Esophagus muscularis mucosa (tissue), 4 donors: Measurements from ENCODE around the gene CD300E. TPM values are rescaled to one million over a fixed set of nuclear protein-coding genes. Genes with fewer than 3 reads are reported as not detected.

Experiments used
- DNase-seq: peaks from one replicate; pipeline ENCODE4 v3.0.0-alpha.2; 2017; ENCODE audit errors: extremely low spot score
- H3K27ac ChIP-seq, 4 donors: fragments of 200-600 bp; sonication (generic); replicated peaks in 1 of 4; 1 replicate in 3 of 4; 2 replicates in 1 of 4; pipeline ENCODE4 v1.5.1; 2016 to 2019; ENCODE audit warnings: mild to moderate bottlenecking in 1 of 4
- H3K27me3 ChIP-seq, 4 donors: fragments of 200-600 bp; sonication (generic); one replicate each; pipeline versions ENCODE4 v1.5.1 to v1.6.0; 2016 to 2019
- H3K36me3 ChIP-seq, 4 donors: fragments of 200-600 bp; sonication (generic); one replicate each; pipeline ENCODE4 v1.5.1; 2016 to 2019
- H3K4me1 ChIP-seq, 4 donors: fragments of 200-600 bp; sonication (generic); one replicate each; pipeline ENCODE4 v1.5.1; 2016 to 2019
- H3K4me3 ChIP-seq, 4 donors: fragments of 200-600 bp; sonication (generic); 1 replicate in 2 of 4; 2 replicates in 2 of 4; pipeline ENCODE4 v1.5.1; 2016 to 2019; ENCODE audit warnings: mild to moderate bottlenecking in 4 of 4, moderate library complexity in 1 of 4
- H3K9me3 ChIP-seq, 4 donors: fragments of 200-600 bp; sonication (generic); 1 replicate in 3 of 4; 2 replicates in 1 of 4; pipeline ENCODE4 v1.5.1; 2016 to 2019
- EP300 ChIP-seq: sonication (generic); formaldehyde crosslinking; IDR thresholded peaks from one replicate; pipeline ENCODE4 v1.6.1; 2017; ENCODE audit warnings: antibody characterized with exemption
- POLR2A ChIP-seq: fragments of 450-650 bp; IDR thresholded peaks from one replicate; pipeline ENCODE4 v1.6.1; 2017; ENCODE audit warnings: antibody characterized with exemption, moderate library complexity, mild to moderate bottlenecking, low read depth
- POLR2AphosphoS5 ChIP-seq, 2 donors: sonication (generic); formaldehyde crosslinking; IDR thresholded peaks; one replicate each; pipeline ENCODE4 v1.6.1; 2017; ENCODE audit warnings: antibody characterized with exemption in 2 of 2
- WGBS: methylation state at CpG from one replicate; pipeline ENCODE4 v1.1.5; 2018; 5-methylcytosine and 5-hydroxymethylcytosine counted together
- intact Hi-C: fragments of 100-400 bp; cut with DNase I; formaldehyde crosslinking; loops from one replicate; pipeline ENCODE4 v1.15.1; 2023
- total RNA-seq, 4 donors: library from RNA; depleted of rRNA; stranded (reverse); fragments of >200 nt; gene quantifications; one replicate each; pipeline versions ENCODE4 v1.1.0 to v1.2.1, GENCODE V29; 2016
- TF ChIP-seq, protein P1 (sequence below), 3 experiments: fragments of 200-600 bp in 2 of 3; fragments of 450-650 bp in 1 of 3; sonication (generic) in 2 of 3; IDR thresholded peaks; one replicate each; pipeline ENCODE4 v1.5.1; 2017 to 2019; ENCODE audit warnings: antibody characterized with exemption in 3 of 3, mild to moderate bottlenecking in 2 of 3, moderate library complexity in 1 of 3

Gene CD300E
- total RNA-seq, 4 donors from 2014 or later, result 0.39 to 5.0 (median 0.62) TPM

DNA sequence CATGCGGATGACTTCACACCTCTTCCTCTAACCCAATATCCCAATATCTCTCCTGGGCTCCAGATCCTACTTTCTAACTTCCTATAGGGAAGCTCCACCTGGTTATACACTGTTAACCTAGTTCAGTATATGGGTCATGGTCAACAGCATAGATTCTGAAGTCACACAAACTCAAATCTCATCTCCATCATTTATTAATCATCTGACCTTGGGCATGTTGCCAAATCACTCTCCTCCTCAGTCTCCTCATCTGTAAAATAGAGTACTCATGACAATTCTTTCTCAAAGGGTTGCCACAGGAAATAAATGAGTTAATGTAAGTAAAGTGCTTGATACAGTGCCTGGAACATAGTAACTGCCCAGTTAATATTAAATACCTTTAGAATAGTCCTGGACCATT lies 593 bp upstream of the CD300E start:
- intact Hi-C loops, result no loop called here
- H3K4me3 ChIP-seq, result no peak overlapping the region
- H3K27me3 ChIP-seq, result peaks cover 0 to 17% (median 0%) of the 10 kb centered on the region in 4 donors
- no peak for TF ChIP-seq POLR2AphosphoS5 (IDR thresholded peaks at IDR 0.05)
- TF ChIP-seq, protein P1, sequence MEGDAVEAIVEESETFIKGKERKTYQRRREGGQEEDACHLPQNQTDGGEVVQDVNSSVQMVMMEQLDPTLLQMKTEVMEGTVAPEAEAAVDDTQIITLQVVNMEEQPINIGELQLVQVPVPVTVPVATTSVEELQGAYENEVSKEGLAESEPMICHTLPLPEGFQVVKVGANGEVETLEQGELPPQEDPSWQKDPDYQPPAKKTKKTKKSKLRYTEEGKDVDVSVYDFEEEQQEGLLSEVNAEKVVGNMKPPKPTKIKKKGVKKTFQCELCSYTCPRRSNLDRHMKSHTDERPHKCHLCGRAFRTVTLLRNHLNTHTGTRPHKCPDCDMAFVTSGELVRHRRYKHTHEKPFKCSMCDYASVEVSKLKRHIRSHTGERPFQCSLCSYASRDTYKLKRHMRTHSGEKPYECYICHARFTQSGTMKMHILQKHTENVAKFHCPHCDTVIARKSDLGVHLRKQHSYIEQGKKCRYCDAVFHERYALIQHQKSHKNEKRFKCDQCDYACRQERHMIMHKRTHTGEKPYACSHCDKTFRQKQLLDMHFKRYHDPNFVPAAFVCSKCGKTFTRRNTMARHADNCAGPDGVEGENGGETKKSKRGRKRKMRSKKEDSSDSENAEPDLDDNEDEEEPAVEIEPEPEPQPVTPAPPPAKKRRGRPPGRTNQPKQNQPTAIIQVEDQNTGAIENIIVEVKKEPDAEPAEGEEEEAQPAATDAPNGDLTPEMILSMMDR (IDR thresholded peaks at IDR 0.05), result no peak
- no peak for TF ChIP-seq EP300
- TF ChIP-seq POLR2A, result no peak
- peaks cover 0 to 4% (median 0%) of the 10 kb centered on the region in 4 donors for H3K9me3 ChIP-seq
- 89% methylated on average over 1 of the region's 1 CpG for WGBS
- H3K4me1 ChIP-seq, result no peaks in the 10 kb centered on the region
- no peak overlapping the region for H3K27ac ChIP-seq
- H3K36me3 ChIP-seq, result no peaks in the 10 kb centered on the region
- DNase-seq, result no peak

DNA sequence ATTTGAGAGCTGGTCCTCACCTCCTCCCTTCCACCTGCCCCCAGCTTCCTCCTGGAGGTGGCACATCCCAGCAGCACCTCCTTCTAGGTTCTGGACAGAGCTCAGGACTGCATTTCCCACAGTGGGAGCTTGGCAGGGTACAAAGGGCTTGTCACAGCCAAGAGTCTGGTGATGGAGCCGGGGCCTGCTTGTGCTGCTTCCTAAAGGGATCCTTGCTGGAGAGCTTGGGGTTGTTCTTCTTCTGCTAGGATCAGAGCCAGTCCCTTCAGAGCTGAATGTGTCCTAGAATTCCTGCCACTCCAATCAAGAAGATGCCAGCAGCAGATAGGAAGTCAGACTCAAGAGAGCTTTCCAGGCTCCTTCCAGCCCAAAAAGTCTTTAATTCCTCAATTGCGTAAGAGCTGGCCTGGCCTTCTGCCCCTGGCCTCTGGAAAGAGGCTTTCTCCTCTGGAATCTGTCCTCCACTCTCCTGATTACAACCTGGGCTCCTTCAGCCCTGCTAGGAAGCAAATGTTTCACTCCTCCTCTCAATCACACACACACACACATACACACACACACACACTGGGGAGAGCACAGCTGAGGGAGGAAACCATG lies 4.4 kb downstream of the CD300E start:
- Histone ChIP-seq H3K27ac (no peak overlapping the region), H3K4me1 (no peaks in the 10 kb centered on the region), H3K9me3 (no peaks in the 10 kb centered on the region), H3K4me3 (no peak overlapping the region), H3K27me3 (peaks cover 0 to 22% (median 0%) of the 10 kb centered on the region in 4 donors), H3K36me3 (no peaks in the 10 kb centered on the region)
- TF ChIP-seq EP300 (no peak), POLR2AphosphoS5 (IDR thresholded peaks at IDR 0.05) (no peak), POLR2A (no peak)
- TF ChIP-seq, protein P1 (IDR thresholded peaks at IDR 0.05), result no peak
- WGBS, result 92% methylated on average over 2 of the region's 2 CpGs
- no peak for DNase-seq
- intact Hi-C loops, result no loop called here

DNA sequence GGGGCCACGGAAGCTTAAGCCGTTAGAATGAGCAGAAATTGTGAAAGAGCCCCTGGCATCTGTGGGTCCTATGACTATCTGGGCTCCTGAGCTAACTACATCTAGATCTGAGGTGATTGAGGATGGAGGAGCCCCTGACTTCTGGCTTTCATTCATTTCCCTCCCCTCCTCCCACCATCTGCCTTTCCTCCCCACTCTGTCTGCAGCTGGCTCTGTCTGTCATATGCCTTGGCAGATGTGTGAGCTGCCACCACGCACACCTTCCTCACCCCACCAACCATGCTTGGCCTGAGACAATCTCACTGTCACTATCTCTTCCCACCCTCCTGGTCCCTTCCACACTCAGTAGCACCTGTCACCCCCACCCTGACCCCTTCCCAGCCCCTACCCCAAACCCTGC lies 5.1 kb downstream of the CD300E start:
- H3K4me1 ChIP-seq, result no peaks in the 10 kb centered on the region
- no peak overlapping the region for H3K27ac ChIP-seq
- TF ChIP-seq, protein P1 (IDR thresholded peaks at IDR 0.05), result no peak
- TF ChIP-seq POLR2AphosphoS5 (IDR thresholded peaks at IDR 0.05) (no peak), POLR2A (no peak), EP300 (no peak)
- intact Hi-C loops, result no loop called here
- peaks cover 0 to 29% (median 0%) of the 10 kb centered on the region in 4 donors for H3K27me3 ChIP-seq
- no peaks in the 10 kb centered on the region for H3K36me3 ChIP-seq
- 79% methylated on average over 3 of the region's 3 CpGs for WGBS
- no peaks in the 10 kb centered on the region for H3K9me3 ChIP-seq
- H3K4me3 ChIP-seq, result no peak overlapping the region
- no peak for DNase-seq

DNA sequence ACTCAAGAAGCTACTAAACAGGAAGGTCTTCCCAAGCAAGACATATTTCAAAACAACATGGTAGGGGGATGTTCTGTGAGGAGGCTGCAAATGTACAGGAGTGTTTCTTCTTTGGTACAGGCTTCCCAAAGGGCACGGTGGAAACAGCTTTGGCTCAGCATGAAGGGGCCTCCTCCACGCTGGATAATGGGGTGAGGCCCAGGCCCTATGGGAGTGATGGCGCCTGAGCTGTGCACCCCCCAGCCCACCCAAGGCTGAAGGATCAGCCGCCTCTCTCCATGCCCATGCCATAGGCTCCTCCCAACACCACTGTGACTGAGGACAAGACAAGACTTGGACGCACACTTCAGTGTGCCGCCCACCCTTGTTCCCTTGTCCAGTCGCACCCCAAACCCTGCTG lies 6.8 kb downstream of the CD300E start:
- 87% methylated on average over 3 of the region's 7 CpGs for WGBS
- Histone ChIP-seq H3K27me3 (peaks cover 0 to 47% (median 0%) of the 10 kb centered on the region in 4 donors), H3K4me1 (no peaks in the 10 kb centered on the region), H3K9me3 (no peaks in the 10 kb centered on the region), H3K36me3 (no peaks in the 10 kb centered on the region), H3K4me3 (no peak overlapping the region), H3K27ac (no peak overlapping the region)
- DNase-seq, result no peak
- no peak for TF ChIP-seq POLR2AphosphoS5 (IDR thresholded peaks at IDR 0.05)
- TF ChIP-seq, protein P1 (IDR thresholded peaks at IDR 0.05), result no peak
- TF ChIP-seq EP300, result no peak
- no peak for TF ChIP-seq POLR2A
- intact Hi-C loops, result no loop called here

DNA sequence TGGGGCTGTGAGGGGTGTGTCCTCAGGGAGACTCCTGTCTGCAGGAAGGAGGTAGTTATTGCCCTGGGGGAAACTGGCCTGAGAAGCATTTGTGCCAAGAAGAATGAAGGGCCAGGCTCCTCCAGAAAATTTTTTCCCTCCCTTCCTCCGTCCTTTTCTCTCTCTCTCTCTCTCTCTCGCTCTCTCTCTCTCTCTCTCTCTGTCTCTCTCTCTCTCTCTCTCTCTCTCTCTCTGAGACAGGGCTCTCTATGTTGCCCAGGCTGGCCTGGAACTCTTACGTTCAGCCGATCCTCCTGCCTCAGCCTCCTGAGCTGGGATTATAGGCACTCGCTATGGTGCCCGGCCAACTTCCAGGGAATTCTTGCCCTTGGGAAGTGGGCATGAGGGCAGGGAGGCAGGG lies 11.5 kb downstream of the CD300E start:
- Histone ChIP-seq H3K36me3 (no peaks in the 10 kb centered on the region), H3K27me3 (peaks cover 0 to 44% (median 0%) of the 10 kb centered on the region in 4 donors), H3K4me3 (no peak overlapping the region), H3K4me1 (no peaks in the 10 kb centered on the region), H3K27ac (no peak overlapping the region), H3K9me3 (no peaks in the 10 kb centered on the region)
- DNase-seq, result no peak
- TF ChIP-seq EP300, result no peak
- no peak for TF ChIP-seq POLR2AphosphoS5 (IDR thresholded peaks at IDR 0.05)
- TF ChIP-seq, protein P1 (IDR thresholded peaks at IDR 0.05), result no peak
- no peak for TF ChIP-seq POLR2A
- 83% methylated on average over 6 of the region's 6 CpGs for WGBS
- intact Hi-C loops, result no loop called here
